OCI-LY7 (cell line): Measurements from ENCODE around the gene PLEKHH2.

Experiments used
- CTCF ChIP-seq: fragments of 200-600 bp; sonication (generic); conservative IDR thresholded peaks from 2 replicates; pipeline ENCODE4 v1.5.1; 2014; ENCODE audit warnings: mild to moderate bottlenecking, antibody characterized with exemption, low read length, moderate library complexity, mixed read lengths
- EZH2phosphoT487 ChIP-seq: fragments of 200-600 bp; sonication (generic); IDR thresholded peaks from 2 replicates; pipeline ENCODE4 v1.6.1; 2018; ENCODE audit warnings: low read depth, borderline replicate concordance, mild to moderate bottlenecking, mixed run types, antibody characterized with exemption, low read length, moderate library complexity, mixed read lengths

DNA sequence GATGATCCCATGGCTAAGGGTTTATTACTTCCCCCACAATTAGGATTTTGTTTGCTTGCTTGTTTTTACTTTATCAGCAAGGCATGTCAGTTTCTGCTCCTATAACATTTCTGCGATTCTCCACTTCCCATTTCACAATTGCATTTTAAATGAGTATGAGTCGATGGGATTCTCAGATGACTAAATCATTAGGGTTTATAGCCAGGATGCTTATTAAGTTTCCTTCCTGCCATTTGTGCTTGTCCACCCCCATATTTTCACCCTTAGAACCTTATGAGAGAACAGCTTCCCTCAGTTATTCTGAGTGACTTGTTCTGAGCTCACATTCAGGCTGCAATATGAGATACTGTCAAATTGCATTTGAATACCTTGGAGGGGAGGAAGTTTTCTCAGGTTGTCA, 77.1 kb downstream of the PLEKHH2 start:
- TF ChIP-seq CTCF (no peak), EZH2phosphoT487 (no peak)
